Epithelial cell of esophagus (primary cell): ENCODE measurements around the gene THG1L.
A peak's percentile ranks its signal among the peaks of the same experiment; 100 is the strongest.

Source experiments
- DNase-seq: peaks from one replicate; pipeline ENCODE4 v3.0.0; 2010; ENCODE audit warnings: low read depth
- H3K4me3 ChIP-seq: 2 replicates; pipeline ENCODE4 v1.5.1; 2011; ENCODE audit warnings: mild to moderate bottlenecking, low read length, control low read depth
- TF ChIP-seq, protein P1 (sequence below): IDR thresholded peaks from 2 replicates; pipeline ENCODE4 v1.5.1; 2011; ENCODE audit warnings: low read depth, mild to moderate bottlenecking, low read length, control low read depth, inconsistent platforms; ENCODE audit not compliant: insufficient read depth; ENCODE audit errors: missing control alignments

The THG1L gene

GRCh38 chr5:157766902-157767301 is 35.7 kb downstream of the THG1L start:
- TF ChIP-seq, protein P1, sequence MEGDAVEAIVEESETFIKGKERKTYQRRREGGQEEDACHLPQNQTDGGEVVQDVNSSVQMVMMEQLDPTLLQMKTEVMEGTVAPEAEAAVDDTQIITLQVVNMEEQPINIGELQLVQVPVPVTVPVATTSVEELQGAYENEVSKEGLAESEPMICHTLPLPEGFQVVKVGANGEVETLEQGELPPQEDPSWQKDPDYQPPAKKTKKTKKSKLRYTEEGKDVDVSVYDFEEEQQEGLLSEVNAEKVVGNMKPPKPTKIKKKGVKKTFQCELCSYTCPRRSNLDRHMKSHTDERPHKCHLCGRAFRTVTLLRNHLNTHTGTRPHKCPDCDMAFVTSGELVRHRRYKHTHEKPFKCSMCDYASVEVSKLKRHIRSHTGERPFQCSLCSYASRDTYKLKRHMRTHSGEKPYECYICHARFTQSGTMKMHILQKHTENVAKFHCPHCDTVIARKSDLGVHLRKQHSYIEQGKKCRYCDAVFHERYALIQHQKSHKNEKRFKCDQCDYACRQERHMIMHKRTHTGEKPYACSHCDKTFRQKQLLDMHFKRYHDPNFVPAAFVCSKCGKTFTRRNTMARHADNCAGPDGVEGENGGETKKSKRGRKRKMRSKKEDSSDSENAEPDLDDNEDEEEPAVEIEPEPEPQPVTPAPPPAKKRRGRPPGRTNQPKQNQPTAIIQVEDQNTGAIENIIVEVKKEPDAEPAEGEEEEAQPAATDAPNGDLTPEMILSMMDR, result no peak
- no peak for DNase-seq
- no peak overlapping the region for H3K4me3 ChIP-seq

GRCh38 chr5:157767689-157768088 is 36.5 kb downstream of the THG1L start:
- H3K4me3 ChIP-seq, result no peak overlapping the region
- TF ChIP-seq, protein P1, result no peak
- DNase-seq, result no peak

DNA sequence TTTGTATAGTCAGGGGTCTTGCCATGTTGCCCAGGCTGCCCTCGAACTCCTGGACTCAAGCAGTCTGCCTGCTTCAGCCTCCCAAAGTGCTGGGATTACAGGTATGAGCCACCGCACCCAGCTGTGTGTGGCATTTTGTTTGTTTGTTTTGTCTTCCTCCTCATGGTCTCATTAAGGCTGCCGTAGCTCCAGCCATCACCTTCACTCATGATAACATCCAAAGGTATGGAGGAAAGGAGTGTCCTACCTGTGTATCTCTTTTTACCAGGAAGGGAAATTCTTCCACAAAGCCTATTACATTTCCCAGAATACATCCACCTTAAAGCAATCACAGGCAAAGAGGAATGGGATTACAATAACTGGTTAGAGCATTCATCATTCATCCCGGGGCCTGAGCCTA is 39.4 kb downstream of the THG1L start:
- DNase-seq, result no peak
- TF ChIP-seq, protein P1, result no peak
- H3K4me3 ChIP-seq, result no peak overlapping the region

GRCh38 chr5:157772127-157772526 is 40.9 kb downstream of the THG1L start:
- TF ChIP-seq, protein P1, result no peak
- DNase-seq, result no peak
- no peak overlapping the region for H3K4me3 ChIP-seq

DNA sequence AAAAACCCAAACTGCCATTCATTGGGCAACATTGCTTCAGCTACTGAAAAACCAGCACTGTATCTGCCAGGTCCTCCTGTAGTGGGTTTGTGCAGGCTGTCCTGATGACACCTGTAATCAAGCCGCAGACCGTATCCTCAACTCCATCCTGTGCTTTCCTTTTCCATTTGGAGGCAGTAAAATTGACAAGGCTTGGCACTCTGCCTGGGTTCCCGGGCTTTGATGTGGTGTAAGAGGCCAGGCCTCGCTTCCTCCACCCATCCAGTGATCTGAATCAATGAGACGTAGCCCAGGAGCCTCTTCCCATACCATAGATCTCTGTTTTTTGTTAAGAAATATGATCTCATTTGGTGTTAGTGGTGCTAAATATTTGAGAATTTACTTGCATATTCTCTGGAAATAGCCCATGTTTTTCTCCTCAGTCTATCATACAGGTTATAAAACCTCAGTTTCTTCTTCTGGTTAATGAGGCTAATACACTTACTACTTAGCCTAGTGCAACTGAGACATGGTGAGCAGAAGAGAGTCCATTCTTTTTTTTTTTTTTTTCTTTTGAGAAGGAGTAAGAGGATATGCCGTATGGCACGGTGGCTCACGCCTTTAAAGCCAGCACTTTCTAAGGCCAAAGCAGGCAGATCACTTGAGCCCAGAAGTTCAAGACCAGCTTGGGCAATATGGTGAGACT is 47.0 kb downstream of the THG1L start:
- peak; percentile 49 for DNase-seq
- TF ChIP-seq, protein P1, result no peak
- H3K4me3 ChIP-seq, result no peak overlapping the region

DNA sequence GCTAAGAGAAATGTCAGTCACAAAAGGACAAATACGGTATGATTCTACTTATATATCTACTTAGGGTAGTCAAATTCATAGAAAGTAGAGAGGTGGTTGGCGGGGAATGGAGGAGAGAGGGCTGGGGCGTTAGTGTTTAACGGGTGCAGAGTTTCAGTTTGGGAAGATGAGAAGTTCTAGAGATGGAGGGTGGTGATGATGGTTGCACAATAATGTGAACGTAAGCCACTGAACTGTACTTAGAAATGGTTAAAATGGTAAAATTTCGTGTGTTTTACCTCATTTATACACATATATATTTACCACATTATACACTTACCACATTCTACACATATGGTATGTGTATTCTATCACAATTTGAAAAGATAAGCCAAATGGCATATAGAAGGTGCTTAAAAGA is 48.0 kb downstream of the THG1L start:
- DNase-seq, result no peak
- no peak overlapping the region for H3K4me3 ChIP-seq
- TF ChIP-seq, protein P1, result no peak

DNA sequence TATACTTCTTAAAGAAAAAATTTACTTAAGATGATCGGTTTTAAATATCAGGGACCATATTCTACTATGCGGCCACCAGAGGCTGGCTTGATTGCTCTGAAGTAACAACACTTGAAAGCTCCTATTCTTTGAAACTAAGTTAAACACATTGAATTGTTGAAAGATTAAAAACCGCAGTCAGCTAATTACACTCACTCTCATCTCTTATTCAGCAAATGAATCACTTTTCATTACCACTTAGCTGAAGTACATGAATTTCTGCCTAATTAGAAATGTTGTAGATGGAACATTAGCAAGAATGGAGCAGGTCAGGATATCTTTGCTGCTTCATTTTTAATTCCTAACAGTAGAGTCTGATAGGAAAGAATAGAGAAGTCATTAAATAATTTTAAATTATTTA is 54.6 kb downstream of the THG1L start:
- no peak for DNase-seq
- TF ChIP-seq, protein P1, result no peak
- no peak overlapping the region for H3K4me3 ChIP-seq
